Heart right ventricle (tissue), 16 donors: ENCODE results near the gene FLNC. TPM values are rescaled to one million over a fixed set of nuclear protein-coding genes. Genes with fewer than 3 reads are reported as not detected.
A peak's percentile ranks its signal among the peaks of the same experiment; 100 is the strongest.

Source experiments
- ATAC-seq, 8 donors: fragments of 200-7000 bp; cut with Tn5 transposase; one replicate each; pipeline ENCODE4 v1.9.1; 2020; ENCODE audit warnings: mild to moderate bottlenecking in 8 of 8, moderate library complexity in 8 of 8, moderate number of reproducible peaks in 1 of 8
- DNase-seq, 2 donors: peaks; one replicate each; pipeline ENCODE4 v3.0.0-alpha.2; 2020
- H3K27ac ChIP-seq, 10 donors: fragments of 200-600 bp; sonication (generic) in 2 of 10; one replicate each; pipeline versions ENCODE4 v1.5.0 to v1.8.0; 2020 to 2022; ENCODE audit warnings: mild to moderate bottlenecking in 3 of 10
- H3K27me3 ChIP-seq, 7 donors: fragments of 200-600 bp; one replicate each; pipeline ENCODE4 v1.8.0; 2021 to 2022; ENCODE audit warnings: mild to moderate bottlenecking in 2 of 7
- H3K36me3 ChIP-seq, 9 donors: fragments of 200-600 bp; sonication (generic) in 1 of 9; one replicate each; pipeline versions ENCODE4 v1.5.0 to v1.8.0; 2020 to 2022; ENCODE audit warnings: mild to moderate bottlenecking in 2 of 9
- H3K4me1 ChIP-seq, 9 donors: fragments of 200-600 bp; sonication (generic) in 1 of 9; one replicate each; pipeline versions ENCODE4 v1.5.0 to v1.8.0; 2020 to 2022; ENCODE audit warnings: mild to moderate bottlenecking in 4 of 9
- H3K4me3 ChIP-seq, 10 donors: fragments of 200-600 bp; sonication (generic) in 2 of 10; one replicate each; pipeline versions ENCODE4 v1.5.0 to v1.8.0; 2020 to 2022; ENCODE audit warnings: mild to moderate bottlenecking in 7 of 10, moderate library complexity in 2 of 10
- H3K9me3 ChIP-seq, 11 donors: fragments of 200-600 bp in 10 of 11; sonication (generic) in 2 of 11; one replicate each; pipeline versions ENCODE4 v1.5.0 to v1.8.0; 2013 to 2022; ENCODE audit warnings: mild to moderate bottlenecking in 2 of 11, control low read depth in 1 of 11, moderate library complexity in 1 of 11
- CTCF ChIP-seq, 9 donors: fragments of 200-600 bp; sonication (generic) in 2 of 9; IDR thresholded peaks; one replicate each; pipeline versions ENCODE4 v1.5.0 to v1.8.0; 2021 to 2022; ENCODE audit warnings: antibody characterized with exemption in 9 of 9, mild to moderate bottlenecking in 5 of 9, moderate library complexity in 1 of 9
- WGBS, 2 donors: extraction: QIAGEN DNeasy Blood & Tissue Kit; methylation state at CpG; one replicate each; pipeline ENCODE4 v1.1.7; 2013; ENCODE audit warnings: inconsistent platforms in 1 of 2; 5-methylcytosine and 5-hydroxymethylcytosine counted together
- intact Hi-C, 10 donors: fragments of 100-400 bp; cut with DNase I; formaldehyde crosslinking; loops; one replicate each; pipeline versions ENCODE4 v1.11.1 to v1.14.2; 2022
- polyA plus RNA-seq, 2 donors: library from polyadenylated mRNA; stranded (reverse); fragments of 200-250 nt; gene quantifications; one replicate each; pipeline ENCODE4 v1.2.3, GENCODE V29; 2013
- total RNA-seq, 10 donors: library from RNA; stranded (reverse); fragmentation: NEBNext Ultra II Directional in 3 of 10; extraction: Animal tissue kit (Norgen Biotek cat#: 25700) in 3 of 10; gene quantifications; one replicate each; pipeline versions ENCODE4 v1.2.1 to v1.2.4, GENCODE V29; 2021 to 2023
- donor health status: Arrhythmogenic right ventricular cardiomyopathy.
- donor health status: ischemic (EF 13 %, LVEDD 7.1; RV severe dilation, severe dysfunction).
- donor health status: healthy with polysubstance abuse.
- donor health status: DM: no; HTN: yes; CAD: no.
- donor health status: DM: no; HTN: no; CAD: no.
- donor health status: ischemic (EF 25% LVEDD 6.9; RV normal size, moderate dysfunction).
- donor health status: ischemic (EF 25% LVEDD 5.7; RV mildly dilated, moderate dysfunction).
- donor health status: healthy.
- donor health status: DM: yes; HTN: yes; CAD: no.
- donor health status: Ischemic cardiomyopathy.
- donor health status: ischemic (EF 35%, LVEDD 5.7; RV mildly dilated, moderate dysfunction).
- donor health status: nonischemic (EF 11% LVEDD 7.7; RV severe dilation, severe dysfunction).
- donor health status: DM: yes; HTN: yes; CAD: no.
- donor health status: PGD.
- donor health status: ischemic (EF 29% LVEDD 5.4; RV normal size, mild dysfunction).
- donor health status: nonischemic (EF 23%, LVEDD 6.1; RV moderate dilation, normal function).

FLNC gene
- total and polyA plus RNA-seq, 12 donors = 223 to 2,445 (median 1,163) TPM

DNA sequence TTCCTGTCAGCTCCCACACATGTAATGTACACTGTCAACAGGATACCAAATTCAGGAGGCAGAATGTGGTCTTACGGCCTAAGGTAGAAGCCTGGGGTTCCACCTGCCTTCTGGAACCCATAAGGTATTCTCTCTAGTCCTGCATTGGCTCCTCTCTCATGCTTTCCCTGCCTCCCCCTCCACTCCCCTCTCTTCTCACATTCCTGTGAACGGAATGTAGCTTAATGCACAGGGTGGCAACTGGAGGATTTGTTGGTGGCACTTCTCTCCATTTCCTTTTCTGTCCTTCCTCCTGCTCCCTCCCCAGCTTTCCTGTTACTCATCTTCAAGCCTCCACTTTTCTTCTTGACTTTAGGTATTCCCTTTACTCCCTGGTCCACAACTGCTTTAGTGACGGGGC lies 11.5 kb upstream of the FLNC start:
- H3K36me3 ChIP-seq = no peaks in the 10 kb centered on the region
- H3K9me3 ChIP-seq = no peaks in the 10 kb centered on the region
- TF ChIP-seq CTCF (IDR thresholded peaks at IDR 0.05) = no peak
- H3K27ac ChIP-seq = no peak overlapping the region
- intact Hi-C loops = no loop called here
- WGBS, 2 donors = 71 to 84% methylated on average over 3 of the region's 3 CpGs
- ATAC-seq (no peak), DNase-seq (no peak)
- no peak overlapping the region for H3K4me3 ChIP-seq
- H3K4me1 ChIP-seq = no peaks in the 10 kb centered on the region
- no peaks in the 10 kb centered on the region for H3K27me3 ChIP-seq

GRCh38 chr7:128821724-128822123 lies 8.5 kb upstream of the FLNC start:
- peaks cover 0 to 5% (median 0%) of the 10 kb centered on the region in 9 donors for H3K4me1 ChIP-seq
- no peaks in the 10 kb centered on the region for H3K9me3 ChIP-seq
- intact Hi-C loops = loop anchor here in 1 of 10 donors (10.0 kb wide), 1 partner anchor 67 kb away; no protein-coding TSS in a partner anchor
- ATAC-seq (peak in 2 of 8 donors; percentile 21 to 38), DNase-seq (no peak)
- no peaks in the 10 kb centered on the region for H3K36me3 ChIP-seq
- no peak overlapping the region for H3K27ac ChIP-seq
- no peaks in the 10 kb centered on the region for H3K27me3 ChIP-seq
- TF ChIP-seq CTCF (IDR thresholded peaks at IDR 0.05) = no peak
- H3K4me3 ChIP-seq = no peak overlapping the region
- WGBS, 2 donors = 87 to 95% methylated on average over 4 of the region's 4 CpGs

DNA sequence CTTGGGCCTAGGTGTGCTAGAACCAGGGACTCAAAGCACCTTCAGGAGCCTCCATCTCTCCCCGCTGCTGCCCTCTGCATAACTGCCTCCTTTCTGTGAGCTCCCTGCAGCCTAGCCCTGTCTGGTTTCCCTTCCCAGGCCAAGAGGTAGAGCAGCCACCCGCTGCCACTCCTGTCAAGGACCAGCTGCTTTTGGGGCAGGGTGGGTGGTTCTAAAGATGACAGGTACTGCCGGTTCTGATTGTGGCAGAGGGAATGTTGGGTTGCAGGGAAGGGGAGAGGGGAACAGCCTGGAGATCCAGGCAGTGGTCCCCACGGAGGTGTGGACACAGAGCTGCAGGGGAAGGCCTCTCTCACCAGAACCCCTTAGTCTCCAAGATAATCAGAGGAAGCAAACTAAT lies 3.7 kb upstream of the FLNC start:
- H3K27me3 ChIP-seq = peaks cover 0 to 29% (median 0%) of the 10 kb centered on the region in 7 donors
- H3K4me3 ChIP-seq = no peak overlapping the region
- H3K27ac ChIP-seq = peak overlapping the region in 9 of 10 donors; percentile 84 to 99 (median 96)
- TF ChIP-seq CTCF (IDR thresholded peaks at IDR 0.05) = no peak
- H3K4me1 ChIP-seq = peaks cover 5 to 39% (median 21%) of the 10 kb centered on the region in 9 donors
- intact Hi-C loops = loop anchor here in 5 of 10 donors (5.0 to 10.0 kb wide), 3 partner anchors 34 to 74 kb away; partner anchors contain the start of gene CCDC136 (in 4 of the 5)
- DNase-seq = peak in 1 of 2 donors; percentile 7
- peaks cover 0 to 7% (median 0%) of the 10 kb centered on the region in 9 donors for H3K36me3 ChIP-seq
- no peak for ATAC-seq
- H3K9me3 ChIP-seq = no peaks in the 10 kb centered on the region
- 70 to 73% methylated on average over 4 of the region's 4 CpGs for WGBS, 2 donors

DNA sequence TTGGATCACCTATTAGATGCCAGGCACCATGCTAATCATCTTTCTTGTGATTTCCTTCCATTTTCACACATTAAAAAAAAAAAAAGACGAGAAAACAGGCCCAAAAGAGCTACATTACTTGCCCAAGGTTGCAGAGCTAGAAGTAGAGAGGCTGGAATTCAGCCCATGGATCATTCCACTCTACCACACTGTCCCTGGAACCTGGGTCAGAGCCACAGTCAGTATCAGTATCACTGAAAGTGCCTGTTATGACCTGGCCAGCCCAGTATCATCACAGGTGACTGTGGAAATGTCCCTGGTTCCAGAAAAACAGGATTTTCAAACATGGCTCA lies 3.3 kb upstream of the FLNC start:
- intact Hi-C loops = loop anchor here in 5 of 10 donors (5.0 to 10.0 kb wide), 3 partner anchors 35 to 75 kb away; partner anchors contain the start of gene CCDC136 (in 4 of the 5)
- H3K9me3 ChIP-seq = no peaks in the 10 kb centered on the region
- ATAC-seq (no peak), DNase-seq (no peak)
- peaks cover 0 to 33% (median 0%) of the 10 kb centered on the region in 7 donors for H3K27me3 ChIP-seq
- peak overlapping the region in 1 of 10 donors; percentile 13 for H3K4me3 ChIP-seq
- H3K36me3 ChIP-seq = peaks cover 0 to 7% (median 0%) of the 10 kb centered on the region in 9 donors
- H3K4me1 ChIP-seq = peaks cover 5 to 43% (median 25%) of the 10 kb centered on the region in 9 donors
- TF ChIP-seq CTCF (IDR thresholded peaks at IDR 0.05) = no peak
- WGBS, 2 donors = 65 to 72% methylated on average over 1 of the region's 1 CpG
- H3K27ac ChIP-seq = peak overlapping the region; percentile 84 to 99 (median 96)
